Left ventricle myocardium inferior (tissue), 1 donor: ENCODE results near the gene PCDHGA1. TPM values are rescaled to one million over a fixed set of nuclear protein-coding genes. Genes with fewer than 3 reads are reported as not detected.

Source experiments
- DNase-seq: peaks from one replicate; pipeline ENCODE4 v3.0.0-alpha.2; 2020
- H3K27ac ChIP-seq: fragments of 200-600 bp; replicated peaks from 2 replicates; pipeline ENCODE4 v1.8.0; 2021
- H3K27me3 ChIP-seq: fragments of 200-600 bp; 2 replicates; pipeline ENCODE4 v1.8.0; 2021; ENCODE audit warnings: low read depth
- H3K36me3 ChIP-seq: fragments of 200-600 bp; 2 replicates; pipeline ENCODE4 v1.8.0; 2021
- H3K4me1 ChIP-seq: fragments of 200-600 bp; 2 replicates; pipeline ENCODE4 v1.8.0; 2021
- H3K4me3 ChIP-seq: fragments of 200-600 bp; 2 replicates; pipeline ENCODE4 v1.8.0; 2021; ENCODE audit warnings: mild to moderate bottlenecking, moderate library complexity
- H3K9me3 ChIP-seq: fragments of 200-600 bp; replicated peaks from 2 replicates; pipeline ENCODE4 v1.8.0; 2021
- CTCF ChIP-seq: fragments of 200-600 bp; IDR thresholded peaks from 2 replicates; pipeline ENCODE4 v1.8.0; 2021; ENCODE audit warnings: antibody characterized with exemption, mild to moderate bottlenecking, borderline replicate concordance
- intact Hi-C: fragments of 100-400 bp; cut with micrococcal nuclease; formaldehyde crosslinking; loops from one replicate; pipeline ENCODE4 v1.11.0; 2022
- total RNA-seq: library from RNA; stranded (reverse); fragmentation: NEBNext Ultra II Directional; extraction: Animal tissue kit (Norgen Biotek cat#: 25700); gene quantifications from one replicate; pipeline ENCODE4 v1.2.1, GENCODE V29; 2021
- donor health status: DM: no; HTN: yes; CAD: no; lungs with severe emphysema.

The PCDHGA1 gene
- total RNA-seq, 1 donor from 2014 or later: 3.1 TPM

- Histone ChIP-seq H3K27me3 (no peaks in the 10 kb centered on the region), H3K4me3 (no peak overlapping the region), H3K27ac (no peak overlapping the region), H3K36me3 (peaks cover 23% of the 10 kb centered on the region), H3K4me1 (peaks cover 22% of the 10 kb centered on the region), H3K9me3 (peaks cover 95% of the 10 kb centered on the region)
- TF ChIP-seq CTCF: no peak
- DNase-seq: no peak
- intact Hi-C loops: loop anchor here (10.0 kb wide), 1 partner anchor 91 kb away; no protein-coding TSS in a partner anchor
Measured at GRCh38 chr5:141434006-141434405, 103.7 kb downstream of the PCDHGA1 start.

- peaks cover 17% of the 10 kb centered on the region for H3K4me1 ChIP-seq
- peaks cover 24% of the 10 kb centered on the region for H3K36me3 ChIP-seq
- no peak for DNase-seq
- TF ChIP-seq CTCF: no peak
- intact Hi-C loops: loop anchor here (10.0 kb wide), 1 partner anchor 88 kb away; no protein-coding TSS in a partner anchor
- no peak overlapping the region for H3K27ac ChIP-seq
- no peak overlapping the region for H3K4me3 ChIP-seq
- H3K27me3 ChIP-seq: no peaks in the 10 kb centered on the region
- H3K9me3 ChIP-seq: peaks cover 95% of the 10 kb centered on the region
Measured at GRCh38 chr5:141437221-141437620, 106.9 kb downstream of the PCDHGA1 start.

- H3K36me3 ChIP-seq: peaks cover 18% of the 10 kb centered on the region
- no peak overlapping the region for H3K4me3 ChIP-seq
- intact Hi-C loops: loop anchor here (10.0 kb wide), 1 partner anchor 85 kb away; no protein-coding TSS in a partner anchor
- no peak for DNase-seq
- peaks cover 21% of the 10 kb centered on the region for H3K4me1 ChIP-seq
- TF ChIP-seq CTCF: no peak
- no peak overlapping the region for H3K27ac ChIP-seq
- H3K27me3 ChIP-seq: no peaks in the 10 kb centered on the region
- H3K9me3 ChIP-seq: peaks cover 92% of the 10 kb centered on the region
Measured at GRCh38 chr5:141439411-141440141, 109.3 kb downstream of the PCDHGA1 start.

GRCh38 chr5:141440341-141440740, 110.0 kb downstream of the PCDHGA1 start:
- H3K27ac ChIP-seq: no peak overlapping the region
- intact Hi-C loops: no loop called here

GRCh38 chr5:141441571-141442170, 111.4 kb downstream of the PCDHGA1 start:
- TF ChIP-seq CTCF: no peak
- DNase-seq: peak; percentile 58
- Histone ChIP-seq H3K4me1 (peaks cover 35% of the 10 kb centered on the region), H3K27ac (no peak overlapping the region), H3K9me3 (peaks cover 83% of the 10 kb centered on the region), H3K36me3 (peaks cover 19% of the 10 kb centered on the region), H3K4me3 (peak overlapping the region; percentile 17), H3K27me3 (no peaks in the 10 kb centered on the region)
- intact Hi-C loops: no loop called here

More at GRCh38 chr5:141440341-141440740, 110.0 kb downstream of the PCDHGA1 start:
- TF ChIP-seq CTCF: no peak
- peaks cover 18% of the 10 kb centered on the region for H3K36me3 ChIP-seq
- no peak for DNase-seq
- H3K9me3 ChIP-seq: peaks cover 92% of the 10 kb centered on the region
- peaks cover 23% of the 10 kb centered on the region for H3K4me1 ChIP-seq
- H3K27me3 ChIP-seq: no peaks in the 10 kb centered on the region
- no peak overlapping the region for H3K4me3 ChIP-seq
